Femur (tissue), 1 donor: ENCODE measurements around the gene C8B.

Experiments
- DNase-seq: peaks from one replicate; pipeline ENCODE4 v3.0.0-alpha.2; 2017

Gene C8B

GRCh38 chr1:56897150-56898004 lies 68.4 kb downstream of the C8B start:
- no peak for DNase-seq

GRCh38 chr1:56894014-56894413 lies 71.8 kb downstream of the C8B start:
- DNase-seq: no peak

- no peak for DNase-seq
Observed at GRCh38 chr1:56890229-56890628, 75.6 kb downstream of the C8B start.

- no peak for DNase-seq
Observed at GRCh38 chr1:56881417-56881816, 84.4 kb downstream of the C8B start.

GRCh38 chr1:56880774-56881173 lies 85.0 kb downstream of the C8B start:
- no peak for DNase-seq
